ENCODE data around the gene HSPB2.
"Not testable (repeated sequence)": the region's sequence is repeated elsewhere in the genome, so short reads cannot be mapped to it uniquely, and the experiment has no call there.

Gene HSPB2

DNA sequence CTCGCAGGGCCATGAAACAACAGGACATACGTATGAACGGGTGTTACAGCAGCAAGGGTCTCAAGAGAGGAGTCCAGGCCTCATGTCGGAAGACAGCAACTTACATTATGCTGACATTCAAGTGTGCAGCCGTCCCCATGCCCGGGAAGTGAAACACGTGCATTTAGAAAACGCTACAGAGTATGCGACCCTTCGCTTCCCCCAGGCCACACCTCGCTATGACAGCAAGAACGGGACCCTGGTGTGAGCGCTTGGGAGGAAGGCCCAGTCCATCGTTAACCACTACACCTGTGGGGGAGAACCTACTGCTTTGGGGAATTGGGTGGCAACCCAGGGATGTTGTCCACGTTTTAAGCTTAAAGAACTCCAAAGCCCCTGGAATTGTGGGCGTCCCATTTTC lies 13.4 kb downstream of the HSPB2 start:
- H3K27me3 ChIP-seq (ENCODE audit: insufficient read depth, low read length) = no peaks in the 10 kb centered on the region

DNA sequence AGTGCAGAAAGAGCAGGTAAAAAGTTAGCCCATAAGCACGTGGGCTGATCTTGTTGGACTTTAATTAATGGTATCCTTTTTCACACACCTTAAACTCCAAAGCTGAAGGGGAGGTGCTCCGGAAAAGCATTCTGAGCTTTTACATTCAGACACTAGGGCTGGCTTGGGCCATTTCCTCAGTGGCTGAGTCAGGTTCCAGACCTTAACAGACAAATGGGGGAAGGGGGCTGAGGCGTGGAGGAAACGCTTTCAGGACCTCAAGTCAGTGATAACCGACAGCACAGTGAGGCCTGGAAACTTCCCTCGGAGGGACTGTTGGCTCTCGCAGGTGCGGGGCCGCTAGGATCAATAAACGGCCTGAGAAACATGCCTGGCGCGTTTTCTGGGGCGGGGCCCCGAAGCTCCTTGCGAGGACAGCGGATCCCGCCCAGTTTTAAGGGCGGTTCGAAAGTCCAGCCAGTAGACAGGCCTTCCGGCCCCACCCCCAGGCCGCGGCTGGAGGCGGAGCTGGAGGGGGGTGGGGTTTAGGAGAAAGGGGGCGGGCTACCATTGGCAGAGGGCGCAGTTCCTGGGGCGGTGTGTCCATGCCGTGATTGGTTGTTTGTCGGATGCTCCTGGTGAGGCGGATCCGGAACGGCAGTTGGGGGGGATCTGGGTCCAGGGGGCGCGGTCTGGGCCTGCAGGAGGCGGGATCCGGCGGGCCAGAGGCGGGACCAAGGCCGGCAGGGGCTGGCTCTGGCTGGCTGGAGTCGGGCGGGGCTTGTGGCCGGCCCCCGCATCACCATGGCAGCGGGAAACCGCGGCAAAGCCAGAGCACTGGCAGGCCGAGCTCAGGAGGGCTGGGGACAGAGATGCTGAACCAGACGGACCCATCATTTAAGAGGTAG lies 14.2 kb downstream of the HSPB2 start:
- Histone ChIP-seq H3K79me2 (ENCODE audit: control insufficient read depth, insufficient read depth, low read length, unreplicated experiment) (no peaks in the 10 kb centered on the region), H3K36me3 (ENCODE audit: insufficient read depth, low read length) (no peaks in the 10 kb centered on the region), H3K27me3 (ENCODE audit: insufficient read depth, low read length) (no peaks in the 10 kb centered on the region), H2AFZ (ENCODE audit: low read length, unreplicated experiment) (peak overlapping the region; percentile 89), H3K4me1 (ENCODE audit: control insufficient read depth, insufficient read depth, low read length, unreplicated experiment) (peaks cover 35% of the 10 kb centered on the region), H3K27ac (ENCODE audit: low read depth, low read length) (peak overlapping the region; percentile 69), H3K4me3 (ENCODE audit: low read depth, low read length) (peak overlapping the region; percentile 77)

More for the DNA sequence above, 13.4 kb downstream of the HSPB2 start:
- peaks cover 40% of the 10 kb centered on the region for H3K4me1 ChIP-seq (ENCODE audit: control insufficient read depth, insufficient read depth, low read length, unreplicated experiment)
- no peaks in the 10 kb centered on the region for H3K36me3 ChIP-seq (ENCODE audit: insufficient read depth, low read length)
- H3K27ac ChIP-seq (ENCODE audit: low read depth, low read length) = no peak overlapping the region
- H3K4me3 ChIP-seq (ENCODE audit: low read depth, low read length) = peak overlapping the region; percentile 77
- H3K79me2 ChIP-seq (ENCODE audit: control insufficient read depth, insufficient read depth, low read length, unreplicated experiment) = no peaks in the 10 kb centered on the region
- H2AFZ ChIP-seq (ENCODE audit: low read length, unreplicated experiment) = no peak overlapping the region

DNA sequence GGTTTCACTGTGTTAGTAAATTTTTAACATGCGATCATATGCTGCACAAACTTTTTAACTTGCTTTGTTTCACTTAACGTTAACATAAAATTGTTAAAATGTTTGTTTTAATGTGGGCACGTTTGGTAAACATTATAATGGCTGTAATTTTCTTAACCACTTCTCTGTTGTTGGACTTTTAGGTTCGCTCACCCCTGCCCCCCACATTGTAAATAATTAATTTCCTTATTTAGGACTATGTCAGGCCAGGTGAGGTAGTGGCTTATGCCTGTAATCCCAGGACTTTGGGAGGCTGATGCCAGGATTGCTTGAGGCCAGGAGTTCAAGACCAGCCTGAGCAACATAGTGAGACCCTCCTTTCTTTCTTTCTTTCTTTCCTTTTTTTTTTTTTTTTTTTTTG lies 17.9 kb downstream of the HSPB2 start:
- Histone ChIP-seq H2AFZ (ENCODE audit: low read length, unreplicated experiment) (no peak overlapping the region), H3K36me3 (ENCODE audit: insufficient read depth, low read length) (no peaks in the 10 kb centered on the region), H3K79me2 (ENCODE audit: control insufficient read depth, insufficient read depth, low read length, unreplicated experiment) (peaks cover 4% of the 10 kb centered on the region), H3K4me3 (ENCODE audit: low read depth, low read length) (no peak overlapping the region), H3K27me3 (ENCODE audit: insufficient read depth, low read length) (no peaks in the 10 kb centered on the region), H3K27ac (ENCODE audit: low read depth, low read length) (no peak overlapping the region), H3K4me1 (ENCODE audit: control insufficient read depth, insufficient read depth, low read length, unreplicated experiment) (peaks cover 28% of the 10 kb centered on the region)

DNA sequence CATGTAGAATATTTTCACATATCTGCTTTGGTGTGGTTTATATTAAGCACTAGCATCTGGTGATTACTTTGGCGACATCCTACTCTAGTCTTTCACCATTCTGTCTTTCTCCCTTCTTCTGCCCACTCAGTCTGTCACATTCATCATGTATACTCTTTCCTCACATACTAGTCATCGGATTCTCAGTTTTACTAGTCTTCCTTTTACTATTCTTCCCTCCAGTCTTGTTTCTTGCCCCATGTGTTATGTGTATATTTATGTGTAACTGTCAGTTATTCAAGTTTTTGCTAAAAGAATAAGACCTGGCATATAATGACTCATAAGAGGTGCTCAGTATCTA lies 20.0 kb downstream of the HSPB2 start:
- Histone ChIP-seq H3K27ac (ENCODE audit: low read depth, low read length) (0 out of 2 replicates have a peak overlapping the region, but pooled peaks have one; percentile 6), H3K79me2 (ENCODE audit: control insufficient read depth, insufficient read depth, low read length, unreplicated experiment) (peaks cover 9% of the 10 kb centered on the region), H3K4me1 (ENCODE audit: control insufficient read depth, insufficient read depth, low read length, unreplicated experiment) (peaks cover 30% of the 10 kb centered on the region), H3K36me3 (ENCODE audit: insufficient read depth, low read length) (no peaks in the 10 kb centered on the region), H3K27me3 (ENCODE audit: insufficient read depth, low read length) (no peaks in the 10 kb centered on the region), H3K4me3 (ENCODE audit: low read depth, low read length) (no peak overlapping the region), H2AFZ (ENCODE audit: low read length, unreplicated experiment) (no peak overlapping the region)

DNA sequence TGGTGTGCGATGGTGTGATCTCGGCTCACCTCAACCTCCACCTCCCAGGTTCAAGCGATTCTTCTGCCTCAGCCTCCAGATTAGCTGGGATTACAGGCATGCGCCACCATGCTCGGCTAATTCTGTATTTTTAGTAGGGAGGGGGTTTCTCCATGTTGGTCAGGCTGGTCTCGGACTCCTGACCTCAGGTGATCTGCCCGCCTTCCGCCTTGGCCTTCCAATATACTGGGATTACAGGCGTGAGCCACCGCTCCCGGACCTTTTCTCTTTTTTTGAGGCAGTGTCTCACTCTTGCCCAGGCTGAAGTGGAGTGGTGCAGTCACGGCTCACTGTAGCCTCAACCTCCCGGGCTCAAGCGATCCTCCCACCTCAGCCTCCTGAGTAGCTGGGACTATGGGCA lies 20.6 kb downstream of the HSPB2 start:
- not testable (repeated sequence) for H3K36me3 ChIP-seq (ENCODE audit: insufficient read depth, low read length); H3K27me3 ChIP-seq (ENCODE audit: insufficient read depth, low read length); H3K4me3 ChIP-seq (ENCODE audit: low read depth, low read length); H3K27ac ChIP-seq (ENCODE audit: low read depth, low read length); H2AFZ ChIP-seq (ENCODE audit: low read length, unreplicated experiment)
- Histone ChIP-seq H3K4me1 (ENCODE audit: control insufficient read depth, insufficient read depth, low read length, unreplicated experiment) (peaks cover 36% of the 10 kb centered on the region), H3K79me2 (ENCODE audit: control insufficient read depth, insufficient read depth, low read length, unreplicated experiment) (peaks cover 15% of the 10 kb centered on the region)

DNA sequence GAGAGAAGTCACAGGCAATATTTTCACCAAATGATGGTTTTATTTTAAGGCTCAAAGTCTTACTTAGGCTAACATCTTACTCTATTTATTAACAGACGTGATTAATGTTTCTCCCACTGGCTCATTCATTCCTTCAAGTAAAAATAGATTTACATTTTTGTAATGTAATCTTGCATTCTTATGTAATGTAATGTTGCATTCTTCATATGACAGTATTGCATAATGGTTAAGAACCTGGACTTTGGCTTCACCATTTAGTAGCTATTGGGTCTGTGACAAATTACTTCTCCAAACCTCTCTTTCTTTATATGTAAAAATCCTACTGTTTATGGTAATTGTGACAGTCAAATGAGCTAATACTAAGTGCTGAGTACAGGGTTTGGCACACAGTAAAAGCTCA lies 21.3 kb downstream of the HSPB2 start:
- H2AFZ ChIP-seq (ENCODE audit: low read length, unreplicated experiment) = no peak overlapping the region
- no peak overlapping the region for H3K27ac ChIP-seq (ENCODE audit: low read depth, low read length)
- H3K79me2 ChIP-seq (ENCODE audit: control insufficient read depth, insufficient read depth, low read length, unreplicated experiment) = peaks cover 15% of the 10 kb centered on the region
- H3K36me3 ChIP-seq (ENCODE audit: insufficient read depth, low read length) = no peaks in the 10 kb centered on the region
- peaks cover 42% of the 10 kb centered on the region for H3K4me1 ChIP-seq (ENCODE audit: control insufficient read depth, insufficient read depth, low read length, unreplicated experiment)
- no peaks in the 10 kb centered on the region for H3K27me3 ChIP-seq (ENCODE audit: insufficient read depth, low read length)
- H3K4me3 ChIP-seq (ENCODE audit: low read depth, low read length) = no peak overlapping the region

DNA sequence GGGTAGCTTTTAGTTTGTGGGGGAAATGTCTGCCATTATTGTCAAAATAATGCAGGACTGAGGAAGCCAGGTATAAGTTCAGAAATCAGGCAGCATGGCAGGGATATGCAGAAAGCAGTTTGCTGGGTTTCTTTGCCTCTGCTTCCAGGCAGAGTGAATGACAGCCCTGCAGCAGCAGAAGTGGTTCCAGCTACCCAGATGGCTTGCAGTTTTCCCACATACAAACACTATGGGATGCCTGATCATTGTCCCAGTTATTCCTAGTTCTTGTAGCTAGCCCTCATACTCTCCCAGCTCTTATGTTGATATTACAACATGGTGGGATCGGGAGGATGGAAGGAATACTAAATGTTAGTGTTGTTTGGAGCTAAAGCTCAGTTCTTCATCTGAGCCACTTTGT lies 21.8 kb downstream of the HSPB2 start:
- Histone ChIP-seq H3K79me2 (ENCODE audit: control insufficient read depth, insufficient read depth, low read length, unreplicated experiment) (peaks cover 15% of the 10 kb centered on the region), H3K4me1 (ENCODE audit: control insufficient read depth, insufficient read depth, low read length, unreplicated experiment) (peaks cover 46% of the 10 kb centered on the region), H2AFZ (ENCODE audit: low read length, unreplicated experiment) (no peak overlapping the region), H3K4me3 (ENCODE audit: low read depth, low read length) (no peak overlapping the region), H3K27ac (ENCODE audit: low read depth, low read length) (peak overlapping the region; percentile 38; the same call in 1 of the 2 replicates), H3K27me3 (ENCODE audit: insufficient read depth, low read length) (no peaks in the 10 kb centered on the region), H3K36me3 (ENCODE audit: insufficient read depth, low read length) (no peaks in the 10 kb centered on the region)

DNA sequence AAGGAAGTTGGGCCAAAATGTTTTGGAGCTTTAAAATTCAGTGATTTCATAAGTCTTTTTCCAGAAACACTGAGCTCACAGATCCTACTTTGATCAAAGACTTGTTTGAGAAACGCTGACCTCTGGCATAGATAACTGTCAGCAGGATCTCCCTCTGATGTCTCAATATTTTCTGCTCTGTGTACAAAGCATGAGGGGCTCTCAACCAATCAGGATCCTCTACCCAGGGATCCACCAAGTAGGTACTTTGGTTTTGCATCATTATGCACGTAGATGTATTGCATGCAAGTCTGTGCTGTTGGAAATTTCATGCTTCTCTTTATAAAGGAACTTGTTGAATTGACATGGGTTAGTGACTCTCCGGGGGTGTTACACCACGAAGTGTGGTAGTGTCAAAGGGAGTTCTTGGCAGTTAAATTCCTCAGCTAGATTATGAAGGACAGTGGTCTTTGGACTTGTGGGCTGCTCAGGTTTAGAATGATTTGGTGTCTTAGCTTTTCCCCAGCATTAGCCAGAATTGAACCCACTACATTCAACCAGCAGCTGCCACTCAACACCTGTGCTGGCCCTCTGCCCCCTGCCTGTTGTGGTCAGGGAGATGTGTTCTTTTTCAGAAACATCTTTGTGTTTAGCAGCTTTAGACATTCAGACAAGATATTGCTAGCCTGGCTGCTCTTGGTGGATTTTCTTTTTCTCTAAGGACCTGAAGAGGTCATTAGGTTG lies 22.9 kb downstream of the HSPB2 start:
- Histone ChIP-seq H3K4me3 (ENCODE audit: low read depth, low read length) (peak overlapping the region; percentile 83), H3K4me1 (ENCODE audit: control insufficient read depth, insufficient read depth, low read length, unreplicated experiment) (peaks cover 58% of the 10 kb centered on the region), H3K27ac (ENCODE audit: low read depth, low read length) (peak overlapping the region; percentile 85), H3K36me3 (ENCODE audit: insufficient read depth, low read length) (no peaks in the 10 kb centered on the region), H3K27me3 (ENCODE audit: insufficient read depth, low read length) (no peaks in the 10 kb centered on the region), H3K79me2 (ENCODE audit: control insufficient read depth, insufficient read depth, low read length, unreplicated experiment) (peaks cover 21% of the 10 kb centered on the region), H2AFZ (ENCODE audit: low read length, unreplicated experiment) (no peak overlapping the region)

DNA sequence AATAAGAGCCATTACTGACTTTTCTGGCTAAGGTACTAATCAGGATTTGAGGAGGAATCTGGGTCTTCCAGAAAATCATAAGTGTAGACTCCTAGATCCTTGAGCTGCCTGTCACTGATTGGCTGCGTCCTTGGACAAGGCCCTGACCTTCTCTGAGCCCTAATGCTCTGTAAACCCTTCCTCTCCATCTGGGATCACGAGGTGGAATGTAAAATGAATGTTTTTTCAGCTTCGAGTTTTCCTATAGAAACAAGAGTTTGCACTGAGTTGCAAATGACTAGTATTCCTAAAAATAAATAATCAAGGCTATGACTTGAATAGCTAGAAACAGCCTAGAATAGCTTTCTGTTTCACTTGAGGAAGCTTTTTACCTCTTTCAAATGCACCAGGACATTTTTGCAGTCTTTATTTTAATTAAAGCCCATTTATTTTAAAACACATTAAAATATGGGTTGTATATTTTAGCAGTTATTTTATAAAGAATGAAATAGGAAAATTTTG lies 23.6 kb downstream of the HSPB2 start:
- Histone ChIP-seq H2AFZ (ENCODE audit: low read length, unreplicated experiment) (no peak overlapping the region), H3K4me3 (ENCODE audit: low read depth, low read length) (peak overlapping the region; percentile 83), H3K36me3 (ENCODE audit: insufficient read depth, low read length) (no peaks in the 10 kb centered on the region), H3K27me3 (ENCODE audit: insufficient read depth, low read length) (no peaks in the 10 kb centered on the region), H3K27ac (ENCODE audit: low read depth, low read length) (peak overlapping the region; percentile 85), H3K79me2 (ENCODE audit: control insufficient read depth, insufficient read depth, low read length, unreplicated experiment) (peaks cover 23% of the 10 kb centered on the region), H3K4me1 (ENCODE audit: control insufficient read depth, insufficient read depth, low read length, unreplicated experiment) (peaks cover 58% of the 10 kb centered on the region)

DNA sequence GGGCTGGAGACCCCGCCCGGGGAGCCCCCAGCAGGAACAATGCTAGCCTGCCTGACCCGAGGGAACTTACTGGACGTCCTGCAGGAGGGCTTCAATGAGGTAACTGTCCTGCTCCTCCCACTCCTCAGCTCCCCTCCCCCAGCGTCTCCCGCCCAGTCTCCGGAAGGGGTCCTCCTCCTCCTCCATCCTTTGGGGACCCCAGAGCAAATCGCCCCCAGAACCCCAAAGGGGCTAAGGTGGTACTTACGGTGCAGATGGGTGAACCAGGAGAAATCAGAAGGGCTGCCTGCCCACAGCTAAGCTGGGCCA lies 24.9 kb downstream of the HSPB2 start:
- peaks cover 66% of the 10 kb centered on the region for H3K4me1 ChIP-seq (ENCODE audit: control insufficient read depth, insufficient read depth, low read length, unreplicated experiment)
- peak overlapping the region; percentile 85 for H3K27ac ChIP-seq (ENCODE audit: low read depth, low read length)
- no peaks in the 10 kb centered on the region for H3K36me3 ChIP-seq (ENCODE audit: insufficient read depth, low read length)
- H3K79me2 ChIP-seq (ENCODE audit: control insufficient read depth, insufficient read depth, low read length, unreplicated experiment) = peaks cover 23% of the 10 kb centered on the region
- peak overlapping the region; percentile 83 for H3K4me3 ChIP-seq (ENCODE audit: low read depth, low read length)
- H2AFZ ChIP-seq (ENCODE audit: low read length, unreplicated experiment) = peak overlapping the region; percentile 74
- no peaks in the 10 kb centered on the region for H3K27me3 ChIP-seq (ENCODE audit: insufficient read depth, low read length)

DNA sequence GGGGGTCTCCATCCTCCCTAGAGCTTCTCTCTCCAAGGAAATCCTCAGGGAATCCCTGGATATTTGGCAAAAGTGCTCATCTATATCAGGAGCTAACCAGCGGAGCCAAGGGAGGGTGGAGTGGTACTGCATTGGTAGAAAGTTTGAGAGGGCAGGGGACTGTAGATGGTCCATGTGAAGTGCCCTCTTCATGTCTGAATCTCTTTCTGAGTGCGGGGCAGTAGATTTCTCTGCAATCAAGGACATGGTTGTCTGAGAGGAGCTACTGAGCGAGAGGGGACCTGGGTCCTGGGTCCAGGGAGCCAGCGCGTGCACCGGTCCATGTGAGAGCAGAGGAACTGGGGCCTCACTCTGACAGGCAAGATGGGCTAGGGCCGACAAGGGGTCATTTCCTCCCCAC lies 25.3 kb downstream of the HSPB2 start:
- H3K27ac ChIP-seq (ENCODE audit: low read depth, low read length) = peak overlapping the region; percentile 85
- H3K27me3 ChIP-seq (ENCODE audit: insufficient read depth, low read length) = no peaks in the 10 kb centered on the region
- peak overlapping the region; percentile 83 for H3K4me3 ChIP-seq (ENCODE audit: low read depth, low read length)
- H3K79me2 ChIP-seq (ENCODE audit: control insufficient read depth, insufficient read depth, low read length, unreplicated experiment) = peaks cover 23% of the 10 kb centered on the region
- H3K36me3 ChIP-seq (ENCODE audit: insufficient read depth, low read length) = no peaks in the 10 kb centered on the region
- H3K4me1 ChIP-seq (ENCODE audit: control insufficient read depth, insufficient read depth, low read length, unreplicated experiment) = peaks cover 67% of the 10 kb centered on the region
- H2AFZ ChIP-seq (ENCODE audit: low read length, unreplicated experiment) = no peak overlapping the region
